Natural killer cell treated with Interleukin-12 subunit alpha and Interleukin-12 subunit beta and Interleukin-15 and Interleukin-18, amount 100 ng/mL, for 72 hours (primary cell): Measurements from ENCODE around the gene FEZF2. TPM values are rescaled to one million over a fixed set of nuclear protein-coding genes. Genes with fewer than 3 reads are reported as not detected.

Experiments
- ATAC-seq, 2 donors: fragments of 150-1000 bp; cut with Tn5 transposase in 1 of 2; sonication (Bioruptor Pico), chemical (Tn5 transposase) in 1 of 2; 2 replicates each; pipeline ENCODE4 v1.10.0; 2021
- DNase-seq: peaks from one replicate; pipeline ENCODE4 v3.0.0; 2022; ENCODE audit warnings: low spot score
- H3K27ac Mint-ChIP-seq, 2 donors: 1 replicate in 1 of 2; 2 replicates in 1 of 2; pipeline ENCODE4 v1.8.0; 2022; ENCODE audit warnings: mixed read lengths in 2 of 2, mild to moderate bottlenecking in 1 of 2, moderate library complexity in 1 of 2
- H3K27me3 Mint-ChIP-seq, 2 donors: 1 replicate in 1 of 2; 2 replicates in 1 of 2; pipeline ENCODE4 v1.8.0; 2022; ENCODE audit warnings: mixed read lengths in 2 of 2
- H3K36me3 Mint-ChIP-seq: one replicate; pipeline ENCODE4 v1.8.0; 2022; ENCODE audit warnings: mixed read lengths
- H3K4me1 Mint-ChIP-seq, 2 donors: 1 replicate in 1 of 2; 2 replicates in 1 of 2; pipeline ENCODE4 v1.8.0; 2022; ENCODE audit warnings: low read depth in 2 of 2, mixed read lengths in 2 of 2, mild to moderate bottlenecking in 1 of 2
- H3K4me3 Mint-ChIP-seq: one replicate; pipeline ENCODE4 v1.8.0; 2022; ENCODE audit warnings: mixed read lengths
- H3K9me3 Mint-ChIP-seq: 2 replicates; pipeline ENCODE4 v1.8.0; 2022; ENCODE audit warnings: mixed read lengths
- total RNA-seq, 2 donors: library from RNA; stranded (reverse); gene quantifications; one replicate each; pipeline ENCODE4 v1.2.3, GENCODE V29; 2022

FEZF2 gene
- total RNA-seq, 2 donors from 2014 or later: not detected

DNA sequence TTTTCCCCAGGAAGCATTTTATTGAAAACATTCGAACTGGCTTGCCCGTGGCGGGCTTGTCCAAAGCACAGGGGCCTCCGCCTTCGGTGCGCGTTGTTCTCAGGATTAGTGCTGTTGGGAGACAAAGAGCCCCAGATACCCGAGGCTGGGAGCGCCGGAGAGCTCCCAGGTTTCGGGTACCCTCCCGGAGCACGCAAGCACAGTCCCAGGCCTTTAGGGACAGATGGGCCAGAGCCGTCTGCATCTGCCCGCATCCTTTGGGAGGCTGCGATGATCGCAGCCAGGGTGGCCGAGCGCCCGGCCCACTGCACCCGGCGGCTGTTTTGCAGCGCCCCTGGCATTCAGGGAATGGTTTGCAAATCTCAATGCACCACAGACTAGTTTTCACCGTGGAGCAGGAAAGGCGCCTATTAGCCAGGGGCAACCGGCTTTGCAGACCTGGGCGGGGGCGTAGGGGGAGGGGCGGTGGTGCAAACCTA lies 5.0 kb upstream of the FEZF2 start:
- peaks cover 4% of the 10 kb centered on the region for H3K9me3 Mint-ChIP-seq
- peaks cover 7% of the 10 kb centered on the region for H3K36me3 Mint-ChIP-seq
- H3K4me3 Mint-ChIP-seq: no peak overlapping the region
- H3K27ac Mint-ChIP-seq: no peak overlapping the region
- peaks cover 31 to 54% of the 10 kb centered on the region in 2 donors for H3K27me3 Mint-ChIP-seq
- no peaks in the 10 kb centered on the region for H3K4me1 Mint-ChIP-seq
- no peak for ATAC-seq
- no peak for DNase-seq

DNA sequence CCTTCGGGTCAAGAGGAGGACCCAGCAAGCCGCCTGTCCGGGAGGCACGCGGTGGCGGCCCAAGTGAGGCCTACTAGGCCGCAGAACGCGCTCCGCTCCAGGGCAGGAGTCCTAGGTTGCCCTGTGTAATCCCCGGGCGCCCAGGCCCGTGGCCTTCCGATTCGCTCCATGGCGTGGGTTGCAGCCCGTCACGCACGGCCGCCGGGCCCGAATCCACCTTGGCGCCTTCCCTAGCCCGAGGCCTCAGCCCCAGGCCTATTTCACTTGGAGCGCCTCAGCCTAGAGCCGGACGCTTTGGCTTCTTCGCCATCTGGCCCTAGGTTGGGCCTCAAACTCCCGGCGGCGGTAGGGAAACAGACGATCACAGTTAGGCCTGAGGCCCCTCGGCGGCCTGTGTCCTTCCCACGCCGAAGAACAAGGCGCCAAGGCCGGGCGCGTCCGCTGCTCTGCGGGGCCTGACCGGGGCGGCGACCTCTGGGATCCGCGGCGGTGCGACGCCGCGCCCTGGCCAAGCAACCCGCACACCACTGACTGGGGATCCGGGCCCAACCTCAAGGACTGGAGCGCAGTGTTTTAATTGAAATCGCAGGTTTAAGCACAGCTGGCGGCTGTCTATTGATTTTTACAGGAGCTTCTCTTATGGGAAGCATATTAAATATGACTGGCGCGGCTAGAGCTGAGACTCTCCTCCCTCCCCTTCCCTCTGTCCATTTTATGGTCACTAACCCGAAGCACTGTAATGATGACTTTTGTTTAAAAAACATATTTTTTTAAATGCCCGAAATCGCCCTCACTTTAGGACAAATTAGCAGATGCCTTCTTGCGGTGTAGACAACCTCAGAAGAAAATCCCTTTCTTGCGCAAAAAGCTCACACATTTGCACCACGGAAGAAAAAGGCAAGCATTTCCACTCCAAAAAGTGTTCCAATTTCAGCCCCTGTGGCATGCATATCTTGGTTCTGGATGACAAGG lies 3.8 kb upstream of the FEZF2 start:
- peak in 1 of 2 donors; percentile 11 for ATAC-seq
- H3K36me3 Mint-ChIP-seq: peaks cover 7% of the 10 kb centered on the region
- H3K4me3 Mint-ChIP-seq: no peak overlapping the region
- H3K27me3 Mint-ChIP-seq: peaks cover 31 to 54% of the 10 kb centered on the region in 2 donors
- H3K9me3 Mint-ChIP-seq: peaks cover 4% of the 10 kb centered on the region
- no peak overlapping the region for H3K27ac Mint-ChIP-seq
- no peak for DNase-seq
- H3K4me1 Mint-ChIP-seq: no peaks in the 10 kb centered on the region

DNA sequence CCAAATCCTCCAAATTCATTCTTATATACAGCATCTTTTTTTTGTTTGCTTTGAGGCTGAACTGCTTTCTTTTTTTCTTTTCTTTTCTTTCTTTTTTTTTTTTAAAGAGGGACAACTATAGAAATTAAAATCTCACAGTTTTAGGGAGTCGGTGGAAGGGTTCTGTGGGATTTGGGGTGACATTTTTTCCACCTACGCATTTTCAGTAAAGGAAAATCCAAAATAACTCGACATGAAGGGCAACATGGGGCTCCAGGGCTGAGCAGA lies 3.0 kb upstream of the FEZF2 start:
- DNase-seq (no peak), ATAC-seq (no peak)
- no peaks in the 10 kb centered on the region for H3K4me1 Mint-ChIP-seq
- H3K4me3 Mint-ChIP-seq: no peak overlapping the region
- H3K9me3 Mint-ChIP-seq: peaks cover 4% of the 10 kb centered on the region
- H3K27me3 Mint-ChIP-seq: peaks cover 31 to 48% of the 10 kb centered on the region in 2 donors
- H3K36me3 Mint-ChIP-seq: peaks cover 7% of the 10 kb centered on the region
- no peak overlapping the region for H3K27ac Mint-ChIP-seq

DNA sequence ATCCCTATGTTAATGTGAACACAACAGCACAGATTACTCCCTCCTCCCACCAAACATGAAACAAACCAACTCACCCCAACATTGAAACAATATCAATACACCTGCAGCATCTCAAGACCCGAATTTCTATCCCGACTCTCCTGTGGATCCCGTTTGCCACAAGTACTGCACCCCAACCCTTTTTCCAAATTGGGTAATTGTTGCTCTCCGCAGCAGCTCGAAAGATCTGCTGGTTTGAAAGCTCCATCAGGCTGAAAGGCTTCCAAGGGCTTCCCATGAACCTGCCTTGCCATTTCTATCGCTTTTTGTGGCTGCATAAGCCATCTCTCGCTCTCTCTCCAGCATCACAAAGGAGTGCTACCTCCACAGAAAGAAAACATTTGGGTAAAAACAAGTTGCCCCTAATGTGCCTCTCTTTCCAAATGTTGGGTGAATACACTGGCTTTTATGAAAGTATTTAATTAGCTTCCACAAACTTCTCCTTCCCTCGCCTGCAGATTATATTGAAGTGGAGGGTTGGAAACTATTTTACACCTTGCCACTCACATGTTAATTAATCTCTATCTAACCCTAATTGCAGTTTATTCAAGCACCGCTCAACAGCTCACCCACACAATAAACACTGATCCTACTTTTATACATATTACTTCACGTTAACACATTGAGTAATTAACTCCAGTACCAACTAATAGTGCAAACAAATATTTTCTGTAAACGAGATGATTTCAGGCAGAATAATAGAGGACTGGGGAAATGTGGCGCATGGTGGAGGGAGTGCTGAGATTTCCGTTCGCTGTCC lies 2.5 kb upstream of the FEZF2 start:
- no peak overlapping the region for H3K4me3 Mint-ChIP-seq
- no peaks in the 10 kb centered on the region for H3K4me1 Mint-ChIP-seq
- DNase-seq (no peak), ATAC-seq (no peak)
- no peak overlapping the region for H3K27ac Mint-ChIP-seq
- H3K9me3 Mint-ChIP-seq: peaks cover 4% of the 10 kb centered on the region
- peaks cover 34 to 52% of the 10 kb centered on the region in 2 donors for H3K27me3 Mint-ChIP-seq
- peaks cover 7% of the 10 kb centered on the region for H3K36me3 Mint-ChIP-seq

DNA sequence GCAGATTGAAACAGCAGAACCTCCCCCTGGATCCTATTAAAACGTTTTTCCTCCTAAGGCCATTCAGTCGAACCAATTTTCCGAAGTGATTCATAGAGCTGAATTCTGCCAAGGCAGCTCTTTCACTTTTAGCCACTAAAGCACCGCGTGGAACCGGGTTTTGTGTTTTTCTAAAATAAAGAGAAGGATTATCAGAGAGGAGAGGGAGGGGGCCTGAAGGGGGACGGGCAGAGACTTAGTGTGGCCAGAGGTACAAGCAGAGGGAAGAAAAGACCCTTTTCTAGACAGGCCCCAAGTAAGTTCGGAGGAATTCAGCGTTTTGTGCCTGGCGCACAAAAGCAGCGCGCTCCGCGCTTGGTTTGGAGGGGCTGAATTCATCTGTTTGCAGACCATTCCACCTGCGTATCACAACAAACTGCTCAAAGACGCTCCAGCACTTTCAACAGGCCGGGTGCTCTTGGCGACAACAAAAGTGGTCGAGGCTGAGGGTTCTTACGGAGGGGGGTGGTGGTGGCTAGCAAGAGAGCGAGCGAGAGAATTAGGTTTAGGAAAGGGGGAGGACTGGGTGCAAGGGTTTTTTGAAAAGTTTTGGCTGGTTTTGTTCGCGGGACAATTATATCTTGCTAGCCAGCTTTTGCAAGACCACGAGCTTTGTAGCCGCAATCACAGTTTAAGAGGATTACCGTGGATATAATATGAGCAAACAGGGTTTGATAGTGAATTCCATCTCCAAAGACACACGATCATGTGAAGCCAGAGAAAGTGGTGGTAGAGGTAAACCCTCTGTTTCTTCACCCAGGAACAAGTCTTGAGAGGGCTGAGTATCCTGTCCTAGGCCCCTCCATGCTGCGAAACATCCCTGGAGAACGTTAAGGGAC lies 1.2 kb upstream of the FEZF2 start:
- Mint-ChIP-seq H3K4me3 (no peak overlapping the region), H3K9me3 (peaks cover 4% of the 10 kb centered on the region), H3K4me1 (peaks cover 0 to 2% of the 10 kb centered on the region in 2 donors), H3K36me3 (peaks cover 7% of the 10 kb centered on the region), H3K27ac (no peak overlapping the region), H3K27me3 (peaks cover 41 to 52% of the 10 kb centered on the region in 2 donors)
- ATAC-seq (no peak), DNase-seq (no peak)

DNA sequence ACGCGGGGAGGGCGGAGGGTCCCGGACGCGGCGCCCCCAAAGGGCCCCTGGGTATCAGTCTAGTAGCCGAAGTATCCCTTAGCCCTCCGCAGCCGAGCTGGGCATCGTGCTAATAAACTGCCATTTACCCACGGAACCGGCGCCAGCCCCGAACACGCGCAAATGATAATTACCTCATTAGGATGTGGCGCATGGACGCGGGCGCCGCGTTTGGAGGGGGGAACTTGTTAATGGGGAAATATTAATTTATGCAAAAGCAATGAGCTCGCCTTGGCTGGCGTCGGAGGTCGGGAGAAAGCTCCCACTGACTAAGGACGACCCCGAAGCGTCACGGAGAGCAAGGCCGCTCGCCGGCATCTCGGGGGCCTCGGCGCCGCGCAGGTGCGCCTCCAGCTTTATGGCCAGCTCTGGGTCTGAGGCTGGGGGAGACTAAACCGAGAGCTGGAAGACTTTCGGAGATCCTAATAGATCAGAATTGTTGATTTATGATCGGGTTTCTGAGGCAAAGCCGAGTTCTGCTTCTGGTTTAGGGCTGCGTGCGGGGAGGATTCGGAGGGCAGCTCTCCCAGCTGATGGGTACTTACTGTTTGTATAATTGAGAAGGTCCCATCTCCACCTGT lies 474 bp upstream of the FEZF2 start:
- ATAC-seq: no peak
- peaks cover 41 to 54% of the 10 kb centered on the region in 2 donors for H3K27me3 Mint-ChIP-seq
- H3K27ac Mint-ChIP-seq: no peak overlapping the region
- H3K4me3 Mint-ChIP-seq: no peak overlapping the region
- H3K36me3 Mint-ChIP-seq: peaks cover 7% of the 10 kb centered on the region
- H3K9me3 Mint-ChIP-seq: peaks cover 4% of the 10 kb centered on the region
- peaks cover 0 to 2% of the 10 kb centered on the region in 2 donors for H3K4me1 Mint-ChIP-seq
- no peak for DNase-seq

DNA sequence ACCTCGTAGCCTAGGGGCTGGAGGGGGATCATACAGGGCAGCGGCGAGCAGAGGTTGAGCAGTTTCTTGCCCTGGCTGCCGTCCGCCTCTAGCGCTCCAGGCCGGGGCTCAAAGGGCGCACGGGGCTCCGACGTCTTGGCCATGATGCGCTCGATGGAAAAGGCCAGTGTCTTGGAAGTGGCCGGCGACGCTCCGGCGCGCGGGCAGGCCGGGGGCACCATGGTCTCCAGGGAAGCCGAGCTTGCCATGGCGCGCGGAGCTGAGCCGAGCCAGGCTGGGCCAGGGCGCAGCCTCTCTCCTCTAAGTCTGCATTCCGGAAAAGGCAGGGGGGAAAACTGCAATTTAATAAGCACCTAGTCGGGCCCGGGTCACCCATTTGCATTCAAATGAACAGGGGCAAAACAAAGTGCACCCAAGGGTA lies 719 bp downstream of the FEZF2 start:
- Mint-ChIP-seq H3K27me3 (peaks cover 49 to 56% of the 10 kb centered on the region in 2 donors), H3K36me3 (peaks cover 7% of the 10 kb centered on the region), H3K4me1 (peaks cover 0 to 2% of the 10 kb centered on the region in 2 donors), H3K9me3 (peaks cover 4% of the 10 kb centered on the region), H3K27ac (no peak overlapping the region), H3K4me3 (no peak overlapping the region)
- ATAC-seq (no peak), DNase-seq (no peak)

DNA sequence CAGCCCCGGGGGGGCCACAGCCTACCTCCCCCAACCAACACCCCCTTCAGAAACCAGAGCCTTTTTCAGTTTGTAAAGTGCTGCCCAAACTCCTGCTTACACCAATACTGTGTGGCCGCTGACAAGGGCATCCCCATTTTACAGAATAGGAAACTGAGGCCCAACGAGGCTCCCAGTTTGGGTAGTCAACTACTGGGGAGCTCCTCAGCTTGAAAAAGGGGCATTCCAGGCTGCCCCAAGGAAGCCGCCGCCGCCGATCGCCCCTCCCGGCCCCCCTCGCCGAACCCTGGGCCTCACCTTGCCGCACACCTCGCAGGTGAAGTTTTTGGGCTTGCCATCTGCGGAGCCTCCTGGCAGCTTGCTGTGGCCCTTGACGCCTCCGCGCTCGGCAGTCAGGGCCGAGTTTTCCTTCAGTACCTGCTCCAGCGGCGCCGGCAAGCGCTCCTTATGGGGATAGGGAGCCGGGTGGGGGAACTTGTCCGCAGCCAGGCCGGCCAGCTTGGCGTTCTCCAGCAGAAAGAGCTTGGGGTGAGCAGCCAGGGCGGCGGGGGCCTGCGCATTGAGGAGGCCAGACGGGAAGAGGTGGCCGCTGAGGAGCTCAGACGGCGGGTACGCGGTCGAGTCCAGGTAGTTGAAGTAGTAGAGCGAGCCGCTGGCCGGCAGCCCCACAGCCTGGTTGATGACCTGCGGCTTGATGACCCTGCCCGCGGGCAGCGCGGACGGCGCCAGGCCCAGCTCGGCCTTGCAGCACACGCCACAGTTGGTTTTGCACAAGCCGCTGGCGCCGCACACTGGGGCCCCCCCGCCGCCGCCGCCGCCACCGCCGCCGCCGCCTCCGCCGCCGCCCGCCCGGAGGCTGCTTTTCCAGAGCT lies 1.4 kb downstream of the FEZF2 start:
- no peak for ATAC-seq
- H3K27me3 Mint-ChIP-seq: peaks cover 54 to 63% of the 10 kb centered on the region in 2 donors
- no peak for DNase-seq
- no peak overlapping the region for H3K27ac Mint-ChIP-seq
- peaks cover 0 to 2% of the 10 kb centered on the region in 2 donors for H3K4me1 Mint-ChIP-seq
- H3K36me3 Mint-ChIP-seq: peaks cover 12% of the 10 kb centered on the region
- no peak overlapping the region for H3K4me3 Mint-ChIP-seq
- H3K9me3 Mint-ChIP-seq: peaks cover 4% of the 10 kb centered on the region

DNA sequence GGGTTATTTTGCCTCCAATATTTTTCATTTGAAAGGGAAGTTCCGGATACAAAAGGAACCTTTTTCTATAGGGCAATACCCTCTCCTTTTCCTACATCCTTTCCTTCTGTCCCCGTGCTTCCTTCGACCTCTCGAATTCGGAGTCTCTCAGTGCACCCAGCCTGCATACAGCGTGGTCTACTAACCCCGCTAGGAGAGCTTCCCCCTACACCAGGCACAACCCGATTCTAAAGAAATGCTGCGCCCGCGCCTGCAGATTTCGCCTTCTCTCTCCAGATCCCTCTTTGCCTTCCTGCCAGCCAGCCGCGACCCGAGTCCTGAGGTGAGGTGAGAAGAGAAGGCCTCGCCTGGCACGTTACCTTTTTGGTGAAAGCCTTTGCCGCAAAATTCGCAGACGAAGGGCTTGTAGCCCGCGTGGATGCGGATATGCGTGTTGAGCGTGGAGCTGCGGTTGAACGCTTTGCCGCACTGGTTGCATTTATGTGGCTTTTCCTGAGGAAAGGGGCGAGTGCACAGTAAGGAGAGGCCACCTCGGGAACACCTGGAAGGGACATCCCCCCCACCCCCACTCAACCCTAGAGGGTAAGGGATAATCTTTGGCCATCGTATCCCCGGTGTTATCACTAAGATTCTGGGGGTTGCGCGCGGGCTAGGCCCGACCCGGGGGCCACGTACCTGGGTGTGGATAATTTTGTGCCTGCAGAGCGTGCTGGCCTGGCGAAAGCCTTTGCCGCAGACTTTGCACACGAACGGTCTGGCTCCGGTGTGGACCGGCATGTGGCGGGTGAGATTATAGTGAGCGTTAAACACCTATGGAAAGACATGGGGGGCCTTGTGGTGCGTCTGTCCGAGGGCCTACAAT lies 2.3 kb downstream of the FEZF2 start:
- no peak for ATAC-seq
- Mint-ChIP-seq H3K27ac (no peak overlapping the region), H3K4me3 (no peak overlapping the region), H3K4me1 (peaks cover 0 to 2% of the 10 kb centered on the region in 2 donors), H3K9me3 (peaks cover 2% of the 10 kb centered on the region), H3K27me3 (peaks cover 55 to 66% of the 10 kb centered on the region in 2 donors), H3K36me3 (peaks cover 9% of the 10 kb centered on the region)
- no peak for DNase-seq

DNA sequence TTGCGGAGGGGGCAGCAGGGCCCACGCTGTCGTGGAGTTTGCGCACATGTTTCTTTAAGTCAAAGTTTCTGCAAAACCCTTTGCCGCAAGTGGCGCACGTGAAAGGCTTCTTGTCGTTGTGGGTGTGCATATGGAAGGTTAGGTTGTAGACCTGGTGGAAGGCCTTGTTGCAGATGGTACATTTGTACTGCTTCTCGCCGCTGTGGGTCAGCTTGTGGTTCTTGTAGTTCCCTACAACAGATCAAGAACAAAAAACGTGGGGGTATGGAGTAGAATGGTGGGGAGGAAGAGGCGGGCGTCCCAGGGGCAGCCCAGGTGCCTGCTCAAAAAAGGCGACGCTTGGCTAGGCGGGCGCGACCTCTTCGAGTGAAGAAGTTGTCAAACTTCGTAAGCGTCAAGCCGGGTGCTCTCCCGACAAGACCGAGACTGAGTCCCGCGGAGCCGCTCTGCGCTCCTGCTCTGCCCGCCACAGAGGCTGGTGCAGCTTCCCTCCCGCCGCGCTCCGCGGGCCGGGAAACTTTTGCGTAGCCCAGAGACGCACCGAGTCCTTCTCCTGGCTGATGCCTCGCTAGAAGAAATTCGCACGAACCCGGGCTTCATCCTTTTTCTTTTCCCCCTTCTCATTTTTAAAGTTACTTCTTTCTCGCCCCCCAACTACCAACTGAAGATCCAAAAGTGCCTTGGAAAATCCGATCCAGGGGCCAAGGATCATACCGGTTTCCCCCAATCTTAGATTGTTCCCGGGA lies 3.1 kb downstream of the FEZF2 start:
- Mint-ChIP-seq H3K27me3 (peaks cover 55 to 66% of the 10 kb centered on the region in 2 donors), H3K4me1 (peaks cover 0 to 2% of the 10 kb centered on the region in 2 donors), H3K4me3 (no peak overlapping the region), H3K9me3 (no peaks in the 10 kb centered on the region), H3K27ac (no peak overlapping the region), H3K36me3 (peaks cover 5% of the 10 kb centered on the region)
- no peak for ATAC-seq
- DNase-seq: no peak

DNA sequence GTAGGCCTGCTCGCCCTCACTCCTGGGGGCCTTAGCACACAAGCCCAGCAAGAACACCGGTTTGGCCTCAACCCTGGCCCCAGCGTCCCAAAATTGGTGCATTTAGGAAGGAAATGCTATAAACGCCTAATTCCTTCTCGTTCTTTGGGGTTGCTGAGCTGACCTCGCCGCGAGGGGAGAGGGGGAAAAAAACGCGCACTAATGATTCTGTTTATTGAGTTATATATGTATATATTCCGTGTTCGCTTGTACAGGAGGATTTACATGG lies 3.9 kb downstream of the FEZF2 start:
- Mint-ChIP-seq H3K9me3 (no peaks in the 10 kb centered on the region), H3K27me3 (peaks cover 52 to 58% of the 10 kb centered on the region in 2 donors), H3K4me3 (no peak overlapping the region), H3K36me3 (peaks cover 5% of the 10 kb centered on the region), H3K27ac (no peak overlapping the region), H3K4me1 (peaks cover 0 to 2% of the 10 kb centered on the region in 2 donors)
- DNase-seq: no peak
- no peak for ATAC-seq
